Measurements from ENCODE around the gene SESN3. TPM values are rescaled to one million over a fixed set of nuclear protein-coding genes. Genes with fewer than 3 reads are reported as not detected.

Gene SESN3
- polyA plus RNA-seq, 1 of the 3 experiments (the other 2 are of a cell fraction) = 1.7 TPM

DNA sequence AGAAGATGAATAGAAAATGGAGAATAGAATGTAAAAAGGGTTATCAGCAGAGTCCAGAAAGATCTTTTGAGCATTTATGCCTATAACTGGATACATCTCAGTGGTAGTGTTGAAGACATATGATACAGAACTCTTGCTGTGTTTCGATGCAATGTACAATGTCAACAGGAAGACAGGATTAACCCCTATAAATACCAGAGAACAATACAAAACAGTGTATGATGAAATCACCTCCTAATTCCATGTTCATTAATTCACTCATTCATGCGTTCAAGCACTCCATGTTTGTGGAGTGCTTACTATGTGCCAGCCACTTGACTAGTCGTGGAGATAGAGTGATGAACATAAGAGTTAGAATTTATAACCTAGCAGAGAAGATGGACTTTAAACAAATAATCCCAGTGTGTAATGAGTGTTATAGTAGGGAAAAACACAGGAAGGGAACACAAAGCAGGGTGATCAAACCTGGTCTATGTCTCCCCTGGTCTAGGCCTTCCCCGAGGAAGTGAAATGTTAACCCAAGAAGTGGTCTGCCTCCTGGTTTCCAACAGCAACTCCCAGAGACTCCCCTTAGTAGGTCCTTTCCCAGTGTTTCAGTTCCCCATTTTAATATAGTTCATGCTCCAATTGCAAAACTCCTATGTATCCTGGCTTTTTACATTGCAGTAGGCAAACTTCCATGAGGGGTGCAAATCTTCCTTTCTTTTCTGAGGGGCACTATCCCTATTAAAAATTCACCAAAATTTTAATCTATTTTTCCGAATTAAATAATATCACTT is 9.1 kb upstream of the SESN3 start:
- H3K4me1 ChIP-seq (ENCODE audit: control insufficient read depth in 1 of 2, insufficient read depth in 2 of 2, low read depth in 1 of 2, low read length in 1 of 2) = no peaks in the 10 kb centered on the region
- no peak overlapping the region for H3K4me2 ChIP-seq
- H3F3A ChIP-seq (replicated peaks; ENCODE audit: insufficient read depth) = no peaks in the 10 kb centered on the region
- no peaks in the 10 kb centered on the region for H3K36me3 ChIP-seq (replicated peaks in 1 of 2; ENCODE audit: control insufficient read depth in 1 of 2, insufficient read depth in 2 of 2, low read length in 1 of 2)
- no peaks in the 10 kb centered on the region for H3K9me2 ChIP-seq
- ChIA-PET POLR2A (no interaction called here), CTCF (no interaction called here)
- no peak overlapping the region for H2AFZ ChIP-seq (ENCODE audit: low read depth)
- no peak overlapping the region for H3K4me3 ChIP-seq (ENCODE audit: low read depth in 2 of 2, low read length in 1 of 2)
- no peak overlapping the region for H3K9ac ChIP-seq
- TF ChIP-seq TCF12 (IDR thresholded peaks at IDR 0.05) (no peak), TAF1 (IDR thresholded peaks at IDR 0.05; ENCODE audit: borderline replicate concordance, low read depth, low read length) (no peak), NRF1 (IDR thresholded peaks at IDR 0.05; ENCODE audit: low read depth, low read length) (no peak), JUND (IDR thresholded peaks at IDR 0.05) (no peak), RFX5 (IDR thresholded peaks at IDR 0.05; ENCODE audit: low read length) (no peak), TEAD4 (IDR thresholded peaks at IDR 0.05; ENCODE audit: borderline replicate concordance, insufficient read depth) (no peak), RAD21 (IDR thresholded peaks at IDR 0.05; ENCODE audit: low read length) (no peak), FOSL2 (IDR thresholded peaks at IDR 0.05; ENCODE audit: borderline replicate concordance, low read depth) (no peak), GABPA (IDR thresholded peaks at IDR 0.05; ENCODE audit: low read depth) (no peak), YY1 (IDR thresholded peaks at IDR 0.05; ENCODE audit: low read depth) (no peak), FOXM1 (IDR thresholded peaks at IDR 0.05; ENCODE audit: low read depth) (no peak), EP300 (IDR thresholded peaks at IDR 0.05; ENCODE audit: borderline replicate concordance in 1 of 2, low read depth in 1 of 2, low read length in 1 of 2) (no peak), SIN3A (IDR thresholded peaks at IDR 0.05; ENCODE audit: borderline replicate concordance, low read depth, low read length) (no peak)
- TF ChIP-seq, protein P1, sequence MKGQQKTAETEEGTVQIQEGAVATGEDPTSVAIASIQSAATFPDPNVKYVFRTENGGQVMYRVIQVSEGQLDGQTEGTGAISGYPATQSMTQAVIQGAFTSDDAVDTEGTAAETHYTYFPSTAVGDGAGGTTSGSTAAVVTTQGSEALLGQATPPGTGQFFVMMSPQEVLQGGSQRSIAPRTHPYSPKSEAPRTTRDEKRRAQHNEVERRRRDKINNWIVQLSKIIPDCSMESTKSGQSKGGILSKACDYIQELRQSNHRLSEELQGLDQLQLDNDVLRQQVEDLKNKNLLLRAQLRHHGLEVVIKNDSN (IDR thresholded peaks at IDR 0.05; ENCODE audit: borderline replicate concordance, low read depth) = no peak
- TF ChIP-seq, protein P2, sequence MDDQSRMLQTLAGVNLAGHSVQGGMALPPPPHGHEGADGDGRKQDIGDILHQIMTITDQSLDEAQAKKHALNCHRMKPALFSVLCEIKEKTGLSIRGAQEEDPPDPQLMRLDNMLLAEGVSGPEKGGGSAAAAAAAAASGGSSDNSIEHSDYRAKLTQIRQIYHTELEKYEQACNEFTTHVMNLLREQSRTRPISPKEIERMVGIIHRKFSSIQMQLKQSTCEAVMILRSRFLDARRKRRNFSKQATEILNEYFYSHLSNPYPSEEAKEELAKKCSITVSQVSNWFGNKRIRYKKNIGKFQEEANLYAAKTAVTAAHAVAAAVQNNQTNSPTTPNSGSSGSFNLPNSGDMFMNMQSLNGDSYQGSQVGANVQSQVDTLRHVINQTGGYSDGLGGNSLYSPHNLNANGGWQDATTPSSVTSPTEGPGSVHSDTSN (IDR thresholded peaks at IDR 0.05) = no peak
- TF ChIP-seq, protein P3, sequence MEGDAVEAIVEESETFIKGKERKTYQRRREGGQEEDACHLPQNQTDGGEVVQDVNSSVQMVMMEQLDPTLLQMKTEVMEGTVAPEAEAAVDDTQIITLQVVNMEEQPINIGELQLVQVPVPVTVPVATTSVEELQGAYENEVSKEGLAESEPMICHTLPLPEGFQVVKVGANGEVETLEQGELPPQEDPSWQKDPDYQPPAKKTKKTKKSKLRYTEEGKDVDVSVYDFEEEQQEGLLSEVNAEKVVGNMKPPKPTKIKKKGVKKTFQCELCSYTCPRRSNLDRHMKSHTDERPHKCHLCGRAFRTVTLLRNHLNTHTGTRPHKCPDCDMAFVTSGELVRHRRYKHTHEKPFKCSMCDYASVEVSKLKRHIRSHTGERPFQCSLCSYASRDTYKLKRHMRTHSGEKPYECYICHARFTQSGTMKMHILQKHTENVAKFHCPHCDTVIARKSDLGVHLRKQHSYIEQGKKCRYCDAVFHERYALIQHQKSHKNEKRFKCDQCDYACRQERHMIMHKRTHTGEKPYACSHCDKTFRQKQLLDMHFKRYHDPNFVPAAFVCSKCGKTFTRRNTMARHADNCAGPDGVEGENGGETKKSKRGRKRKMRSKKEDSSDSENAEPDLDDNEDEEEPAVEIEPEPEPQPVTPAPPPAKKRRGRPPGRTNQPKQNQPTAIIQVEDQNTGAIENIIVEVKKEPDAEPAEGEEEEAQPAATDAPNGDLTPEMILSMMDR (IDR thresholded peaks at IDR 0.05) = no peak
- TF ChIP-seq, protein P4, sequence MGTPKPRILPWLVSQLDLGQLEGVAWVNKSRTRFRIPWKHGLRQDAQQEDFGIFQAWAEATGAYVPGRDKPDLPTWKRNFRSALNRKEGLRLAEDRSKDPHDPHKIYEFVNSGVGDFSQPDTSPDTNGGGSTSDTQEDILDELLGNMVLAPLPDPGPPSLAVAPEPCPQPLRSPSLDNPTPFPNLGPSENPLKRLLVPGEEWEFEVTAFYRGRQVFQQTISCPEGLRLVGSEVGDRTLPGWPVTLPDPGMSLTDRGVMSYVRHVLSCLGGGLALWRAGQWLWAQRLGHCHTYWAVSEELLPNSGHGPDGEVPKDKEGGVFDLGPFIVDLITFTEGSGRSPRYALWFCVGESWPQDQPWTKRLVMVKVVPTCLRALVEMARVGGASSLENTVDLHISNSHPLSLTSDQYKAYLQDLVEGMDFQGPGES (IDR thresholded peaks at IDR 0.05; ENCODE audit: low read depth, low read length) = no peak
- TF ChIP-seq, protein P5, sequence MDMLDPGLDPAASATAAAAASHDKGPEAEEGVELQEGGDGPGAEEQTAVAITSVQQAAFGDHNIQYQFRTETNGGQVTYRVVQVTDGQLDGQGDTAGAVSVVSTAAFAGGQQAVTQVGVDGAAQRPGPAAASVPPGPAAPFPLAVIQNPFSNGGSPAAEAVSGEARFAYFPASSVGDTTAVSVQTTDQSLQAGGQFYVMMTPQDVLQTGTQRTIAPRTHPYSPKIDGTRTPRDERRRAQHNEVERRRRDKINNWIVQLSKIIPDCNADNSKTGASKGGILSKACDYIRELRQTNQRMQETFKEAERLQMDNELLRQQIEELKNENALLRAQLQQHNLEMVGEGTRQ (IDR thresholded peaks at IDR 0.05; ENCODE audit: borderline replicate concordance, low read depth, low read length) = no peak
- H4K20me1 ChIP-seq (ENCODE audit: insufficient read depth) = no peaks in the 10 kb centered on the region
- no peaks in the 10 kb centered on the region for H3K79me2 ChIP-seq (ENCODE audit: insufficient read depth)
- no peaks in the 10 kb centered on the region for H3K27me3 ChIP-seq (ENCODE audit: insufficient read depth)
- no peak for DNase-seq
- no peak overlapping the region for H3K27ac ChIP-seq (ENCODE audit: low read depth in 2 of 2, low read length in 1 of 2)
- H3K9me3 ChIP-seq = no peaks in the 10 kb centered on the region
- WGBS (ENCODE audit: low lambda C conversion rate) = 67% methylated on average over 5 of the region's 5 CpGs

All from SK-N-SH (cell line).